Mucosa of rectum (tissue), 2 donors: ENCODE results near the gene SIKE1.

Source experiments
- H3K27ac ChIP-seq, 2 donors: one replicate each; pipeline ENCODE4 v1.7.0; 2013; ENCODE audit warnings: inconsistent platforms in 2 of 2, low read depth in 2 of 2, low read length in 2 of 2
- H3K27me3 ChIP-seq, 2 donors: one replicate each; pipeline ENCODE4 v1.7.0; 2013; ENCODE audit warnings: low read length in 2 of 2; ENCODE audit not compliant: control insufficient read depth in 2 of 2, insufficient read depth in 2 of 2
- H3K36me3 ChIP-seq, 2 donors: one replicate each; pipeline ENCODE4 v1.7.0; 2013; ENCODE audit warnings: low read length in 2 of 2; ENCODE audit not compliant: control insufficient read depth in 2 of 2, insufficient read depth in 2 of 2
- H3K4me1 ChIP-seq, 2 donors: one replicate each; pipeline ENCODE4 v1.7.0; 2013; ENCODE audit warnings: low read length in 2 of 2, mild to moderate bottlenecking in 1 of 2; ENCODE audit not compliant: control insufficient read depth in 2 of 2, insufficient read depth in 2 of 2
- H3K4me3 ChIP-seq, 2 donors: one replicate each; pipeline ENCODE4 v1.7.0; 2013; ENCODE audit warnings: low read length in 2 of 2
- H3K9ac ChIP-seq, 2 donors: one replicate each; pipeline ENCODE4 v1.7.0; 2013; ENCODE audit warnings: low read length in 2 of 2, low read depth in 1 of 2, mild to moderate bottlenecking in 1 of 2
- H3K9me3 ChIP-seq, 2 donors: one replicate each; pipeline ENCODE4 v1.7.0; 2013; ENCODE audit warnings: low read length in 2 of 2; ENCODE audit not compliant: control insufficient read depth in 2 of 2
- donor health status: healthy.
- donor health status: Normal muscosa, but diverticular disease.

Gene SIKE1

DNA sequence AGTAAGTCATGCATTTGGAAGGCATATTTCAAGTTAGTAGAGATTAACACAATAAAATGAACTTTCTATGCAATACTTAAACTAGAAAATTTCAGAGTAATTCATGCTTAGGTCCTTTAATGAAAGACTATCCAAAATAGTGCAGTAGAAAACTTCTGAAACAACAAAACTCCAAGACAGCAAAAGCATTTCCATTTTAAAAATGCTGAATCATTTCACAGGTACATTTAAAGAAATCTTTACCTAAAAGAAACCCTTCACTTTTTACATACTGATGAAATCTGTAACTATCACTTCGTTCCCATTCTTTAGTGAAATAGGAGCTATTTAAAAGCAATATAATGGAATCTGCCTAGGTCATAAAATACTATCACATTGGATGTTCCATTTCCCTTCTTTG, 40.2 kb downstream of the SIKE1 start:
- Histone ChIP-seq H3K27me3 (no peaks in the 10 kb centered on the region), H3K4me3 (no peak overlapping the region), H3K9me3 (no peaks in the 10 kb centered on the region), H3K27ac (no peak overlapping the region), H3K4me1 (peaks cover 0 to 4% of the 10 kb centered on the region in 2 donors), H3K36me3 (peaks cover 25 to 47% of the 10 kb centered on the region in 2 donors), H3K9ac (no peak overlapping the region)

DNA sequence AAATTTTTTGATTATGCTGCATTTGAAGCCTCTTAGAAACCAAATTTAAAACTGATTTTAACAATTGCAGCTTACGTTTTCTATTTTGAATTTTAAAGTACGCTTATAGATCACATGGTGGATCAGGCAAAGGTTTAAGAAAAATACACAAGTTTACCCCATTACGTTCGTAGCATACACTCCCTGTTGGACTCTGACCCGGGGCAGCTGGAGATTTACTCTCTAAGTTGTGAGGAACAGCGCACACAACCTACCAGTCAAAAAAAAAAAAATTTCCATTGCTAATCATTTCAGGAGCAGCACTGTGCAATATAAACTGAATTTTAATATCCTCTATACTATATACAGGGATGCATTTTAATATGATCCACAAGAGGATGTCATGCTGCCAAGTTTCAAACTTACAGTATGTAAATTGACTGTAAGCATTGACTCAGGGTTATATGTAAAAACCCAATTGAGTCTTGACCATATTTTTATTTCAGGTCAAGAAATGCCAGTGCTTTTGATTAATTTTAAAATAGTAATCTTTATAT, 43.1 kb downstream of the SIKE1 start:
- H3K27ac ChIP-seq = no peak overlapping the region
- H3K4me1 ChIP-seq = peaks cover 0 to 4% of the 10 kb centered on the region in 2 donors
- peaks cover 49 to 64% of the 10 kb centered on the region in 2 donors for H3K36me3 ChIP-seq
- H3K4me3 ChIP-seq = no peak overlapping the region
- H3K9me3 ChIP-seq = no peaks in the 10 kb centered on the region
- no peaks in the 10 kb centered on the region for H3K27me3 ChIP-seq
- no peak overlapping the region for H3K9ac ChIP-seq

DNA sequence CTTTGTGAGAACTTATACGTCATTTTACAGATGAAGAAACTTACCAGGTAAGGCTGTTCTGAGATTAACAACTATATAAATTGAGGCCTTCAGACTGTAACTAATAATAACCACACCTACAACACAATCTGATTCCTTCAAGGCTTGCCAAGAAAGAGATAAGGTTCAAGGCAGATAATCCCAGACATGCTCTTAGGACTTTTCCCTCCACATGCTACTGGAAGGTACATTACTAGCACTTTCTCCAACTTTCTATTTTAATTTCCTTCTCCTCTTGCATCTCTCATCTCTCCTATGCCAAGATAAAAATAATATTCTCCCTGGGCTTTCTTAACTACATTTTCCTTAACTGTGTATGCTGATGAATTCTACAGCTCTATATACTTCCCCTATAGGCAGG, 45.0 kb downstream of the SIKE1 start:
- Histone ChIP-seq H3K4me1 (peaks cover 0 to 4% of the 10 kb centered on the region in 2 donors), H3K36me3 (peaks cover 68 to 75% of the 10 kb centered on the region in 2 donors), H3K27ac (no peak overlapping the region), H3K9ac (no peak overlapping the region), H3K27me3 (no peaks in the 10 kb centered on the region), H3K4me3 (no peak overlapping the region), H3K9me3 (no peaks in the 10 kb centered on the region)

DNA sequence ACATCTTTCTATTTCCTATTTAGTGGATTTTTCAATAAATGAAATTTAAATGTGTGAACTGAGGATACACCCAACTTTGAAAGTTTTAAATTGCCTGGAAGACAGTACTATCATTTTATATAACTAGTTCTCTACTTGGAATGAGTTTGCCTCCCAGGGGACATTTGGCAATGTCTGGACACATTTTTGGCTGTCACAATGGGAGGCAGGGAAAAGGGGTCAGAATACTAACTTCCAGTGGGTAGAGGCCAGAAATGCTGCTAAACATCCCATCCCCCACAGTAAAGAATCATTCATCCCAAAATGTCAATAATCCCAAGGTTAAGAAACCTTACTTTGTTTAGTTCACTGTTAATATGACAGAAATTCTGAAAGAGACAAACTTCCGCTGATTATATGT, 50.7 kb downstream of the SIKE1 start:
- H3K27me3 ChIP-seq = no peaks in the 10 kb centered on the region
- peaks cover 88 to 94% of the 10 kb centered on the region in 2 donors for H3K36me3 ChIP-seq
- H3K9me3 ChIP-seq = no peaks in the 10 kb centered on the region
- no peak overlapping the region for H3K27ac ChIP-seq
- no peak overlapping the region for H3K4me3 ChIP-seq
- no peak overlapping the region for H3K9ac ChIP-seq
- H3K4me1 ChIP-seq = no peaks in the 10 kb centered on the region

DNA sequence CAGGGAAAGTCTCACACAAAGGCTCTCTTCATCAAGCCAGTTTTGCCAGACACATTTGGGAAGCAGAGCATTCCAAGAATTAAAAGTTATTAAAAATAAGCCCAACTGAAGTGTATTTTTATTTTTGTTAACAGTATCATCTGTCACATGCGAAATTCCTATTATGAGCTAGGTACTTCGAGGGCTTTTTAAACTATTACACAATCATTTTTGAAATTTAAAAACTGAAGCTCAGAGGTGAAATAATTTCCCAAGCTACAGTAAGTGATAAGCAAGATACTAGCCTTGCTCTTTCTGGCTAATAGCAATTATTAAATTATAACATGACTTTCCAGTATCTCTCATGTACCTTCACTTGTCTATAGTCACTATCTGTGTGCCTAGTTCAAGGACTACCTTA, 51.9 kb downstream of the SIKE1 start:
- Histone ChIP-seq H3K36me3 (peaks cover 89 to 94% of the 10 kb centered on the region in 2 donors), H3K4me1 (no peaks in the 10 kb centered on the region), H3K9ac (no peak overlapping the region), H3K27me3 (no peaks in the 10 kb centered on the region), H3K27ac (no peak overlapping the region), H3K9me3 (no peaks in the 10 kb centered on the region), H3K4me3 (no peak overlapping the region)

DNA sequence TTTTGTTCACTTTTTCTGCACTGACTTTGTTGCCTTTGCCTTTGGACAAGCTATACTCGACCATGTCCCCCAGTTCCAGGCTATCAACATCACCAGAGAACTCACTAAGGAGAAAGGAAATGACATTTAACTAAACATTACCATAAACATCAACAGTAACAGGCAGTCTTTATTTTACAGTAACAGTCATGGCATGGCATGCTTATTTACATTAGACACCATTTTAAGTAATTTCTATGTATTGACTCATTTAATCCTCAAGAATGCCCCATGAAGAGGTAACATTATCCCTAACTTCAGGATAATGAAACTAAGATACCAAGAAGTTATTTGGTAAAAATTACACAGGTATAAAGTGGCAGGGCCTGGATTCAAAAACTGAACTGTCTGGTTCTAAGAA, 55.3 kb downstream of the SIKE1 start:
- peaks cover 79 to 90% of the 10 kb centered on the region in 2 donors for H3K36me3 ChIP-seq

DNA sequence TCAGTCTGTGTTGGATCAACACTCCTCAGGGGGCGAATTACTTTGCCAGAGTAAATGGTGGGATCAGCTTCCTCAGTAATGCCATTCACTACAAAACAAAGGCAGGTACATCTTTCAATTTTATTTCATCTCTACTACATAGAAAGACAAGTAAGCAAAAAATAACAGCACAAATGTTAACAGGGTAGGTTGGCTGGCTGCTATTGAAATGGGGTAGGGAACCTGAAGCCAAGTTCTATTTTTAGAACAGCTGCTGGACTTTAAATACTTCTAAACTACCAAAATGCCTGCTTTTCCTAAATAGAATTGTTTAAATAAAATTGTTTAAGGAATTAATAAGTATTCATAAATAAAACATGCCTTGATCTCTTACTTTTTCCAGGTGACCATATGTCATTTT, 56.6 kb downstream of the SIKE1 start:
- Histone ChIP-seq H3K9me3 (no peaks in the 10 kb centered on the region), H3K4me1 (peaks cover 0 to under 1% of the 10 kb centered on the region in 2 donors), H3K27ac (no peak overlapping the region), H3K9ac (no peak overlapping the region), H3K4me3 (no peak overlapping the region), H3K36me3 (peaks cover 86 to 91% of the 10 kb centered on the region in 2 donors), H3K27me3 (no peaks in the 10 kb centered on the region)

More for the DNA sequence above, 55.3 kb downstream of the SIKE1 start:
- Histone ChIP-seq H3K27me3 (no peaks in the 10 kb centered on the region), H3K9ac (no peak overlapping the region), H3K4me3 (no peak overlapping the region), H3K4me1 (no peaks in the 10 kb centered on the region), H3K9me3 (no peaks in the 10 kb centered on the region), H3K27ac (no peak overlapping the region)

DNA sequence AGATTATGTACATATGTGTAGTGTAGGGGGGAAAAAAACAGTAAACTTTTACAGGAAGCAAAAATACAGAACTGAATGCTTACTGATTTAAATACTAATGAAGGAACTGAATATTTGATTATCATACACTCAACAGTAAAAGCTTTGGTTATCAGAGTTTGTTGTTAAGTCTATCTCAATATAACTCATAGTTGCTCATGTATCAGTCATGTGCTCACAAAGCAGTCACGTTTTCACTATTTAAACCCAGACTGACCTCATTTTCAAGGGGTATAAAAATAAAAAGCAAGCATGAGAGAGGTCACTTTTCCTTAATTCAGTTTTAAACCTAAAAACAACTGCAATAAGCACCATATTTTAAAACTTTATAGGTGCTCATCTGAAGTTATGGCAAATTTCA, 57.0 kb downstream of the SIKE1 start:
- H3K36me3 ChIP-seq = peaks cover 87 to 91% of the 10 kb centered on the region in 2 donors
- H3K4me3 ChIP-seq = no peak overlapping the region
- H3K9ac ChIP-seq = no peak overlapping the region
- H3K27me3 ChIP-seq = no peaks in the 10 kb centered on the region
- H3K4me1 ChIP-seq = peaks cover 0 to 5% of the 10 kb centered on the region in 2 donors
- H3K27ac ChIP-seq = no peak overlapping the region
- no peaks in the 10 kb centered on the region for H3K9me3 ChIP-seq

DNA sequence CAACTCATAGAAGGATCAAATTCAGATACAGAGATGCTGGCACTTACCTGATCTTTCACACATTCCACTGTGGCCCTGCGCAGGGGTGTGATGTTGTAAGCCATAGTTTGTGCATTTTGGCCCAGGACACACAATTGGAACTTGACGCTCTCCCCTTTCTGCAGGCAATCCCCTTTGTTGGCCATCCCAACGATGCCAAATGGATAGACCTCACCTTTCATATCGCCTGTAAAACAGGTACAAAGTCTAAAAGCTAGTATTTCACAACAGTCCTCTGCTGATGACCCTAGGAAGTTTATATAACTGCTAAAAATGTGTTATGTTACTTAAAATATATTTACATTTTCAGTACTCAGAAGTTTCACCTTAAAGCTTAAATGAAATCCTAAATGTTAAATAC, 60.0 kb downstream of the SIKE1 start:
- H3K27me3 ChIP-seq = no peaks in the 10 kb centered on the region
- no peaks in the 10 kb centered on the region for H3K9me3 ChIP-seq
- H3K4me3 ChIP-seq = no peak overlapping the region
- H3K9ac ChIP-seq = no peak overlapping the region
- H3K4me1 ChIP-seq = peaks cover 5 to 16% of the 10 kb centered on the region in 2 donors
- no peak overlapping the region for H3K27ac ChIP-seq
- peaks cover 69 to 70% of the 10 kb centered on the region in 2 donors for H3K36me3 ChIP-seq
